Fibroblast of lung (primary cell): ENCODE results near the gene PLA2G2F.

ENCODE experiments used
- EZH2 ChIP-seq: IDR thresholded peaks from 2 replicates; pipeline ENCODE4 v1.5.1; 2012; ENCODE audit warnings: low read length, control low read depth, mild to moderate bottlenecking; ENCODE audit errors: missing control alignments
- TF ChIP-seq, protein P1 (sequence below), 2 donors: IDR thresholded peaks in 1 of 2; conservative IDR thresholded peaks in 1 of 2; 1 replicate in 1 of 2; 2 replicates in 1 of 2; pipeline ENCODE4 v1.5.1; 2011 to 2012; ENCODE audit warnings: low read length in 2 of 2, control low read depth in 1 of 2, inconsistent platforms in 1 of 2, low read depth in 1 of 2, mild to moderate bottlenecking in 1 of 2

DNA sequence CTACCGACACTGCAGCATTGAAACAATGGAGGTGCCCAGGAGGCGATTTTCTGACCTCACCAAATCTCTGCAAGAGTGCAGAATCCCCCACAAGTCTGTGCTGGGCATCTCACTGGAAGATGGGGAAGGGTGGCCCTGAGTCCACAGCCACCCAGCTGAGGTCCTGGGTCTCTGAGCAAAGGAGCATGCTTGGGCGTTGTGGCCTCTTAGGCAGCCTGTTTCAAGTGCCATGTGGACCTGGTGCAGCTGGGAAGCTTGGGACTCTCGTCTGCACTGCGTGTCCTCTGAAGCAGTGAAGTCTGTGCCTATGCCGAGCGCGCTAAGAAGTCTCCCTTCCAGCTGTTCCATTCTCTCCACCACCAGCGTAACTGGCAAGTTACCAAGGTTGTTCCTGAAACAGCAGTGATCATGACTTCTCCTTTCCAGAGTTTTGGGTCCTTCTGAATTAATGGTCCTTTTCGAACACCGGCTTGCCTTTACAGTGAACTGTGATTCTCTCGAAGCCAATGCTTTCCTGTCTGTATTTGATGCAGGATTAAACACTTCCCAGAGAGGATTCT is 52.2 kb downstream of the PLA2G2F start:
- TF ChIP-seq, protein P1, sequence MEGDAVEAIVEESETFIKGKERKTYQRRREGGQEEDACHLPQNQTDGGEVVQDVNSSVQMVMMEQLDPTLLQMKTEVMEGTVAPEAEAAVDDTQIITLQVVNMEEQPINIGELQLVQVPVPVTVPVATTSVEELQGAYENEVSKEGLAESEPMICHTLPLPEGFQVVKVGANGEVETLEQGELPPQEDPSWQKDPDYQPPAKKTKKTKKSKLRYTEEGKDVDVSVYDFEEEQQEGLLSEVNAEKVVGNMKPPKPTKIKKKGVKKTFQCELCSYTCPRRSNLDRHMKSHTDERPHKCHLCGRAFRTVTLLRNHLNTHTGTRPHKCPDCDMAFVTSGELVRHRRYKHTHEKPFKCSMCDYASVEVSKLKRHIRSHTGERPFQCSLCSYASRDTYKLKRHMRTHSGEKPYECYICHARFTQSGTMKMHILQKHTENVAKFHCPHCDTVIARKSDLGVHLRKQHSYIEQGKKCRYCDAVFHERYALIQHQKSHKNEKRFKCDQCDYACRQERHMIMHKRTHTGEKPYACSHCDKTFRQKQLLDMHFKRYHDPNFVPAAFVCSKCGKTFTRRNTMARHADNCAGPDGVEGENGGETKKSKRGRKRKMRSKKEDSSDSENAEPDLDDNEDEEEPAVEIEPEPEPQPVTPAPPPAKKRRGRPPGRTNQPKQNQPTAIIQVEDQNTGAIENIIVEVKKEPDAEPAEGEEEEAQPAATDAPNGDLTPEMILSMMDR (conservative IDR thresholded peaks at IDR 0.05 in 1 of 2, IDR thresholded peaks at IDR 0.05 in 1 of 2; ENCODE audit: low read depth in 1 of 2, low read length in 2 of 2): no peak
- no peak for TF ChIP-seq EZH2
